GM12892 (cell line): ENCODE results near the gene ANKRD35.

Experiments
- POLR2AphosphoS5 ChIP-seq: IDR thresholded peaks from 2 replicates; pipeline ENCODE4 v1.6.1; 2011; ENCODE audit warnings: low read depth, low read length, control low read depth
- TAF1 ChIP-seq: IDR thresholded peaks from 2 replicates; pipeline ENCODE4 v1.6.1; 2011; ENCODE audit warnings: low read depth, mild to moderate bottlenecking, control low read depth, low read length, borderline replicate concordance

GRCh38 chr1:145912128-145912641 lies 26.5 kb upstream of the ANKRD35 start:
- TF ChIP-seq POLR2AphosphoS5 (no peak), TAF1 (no peak)
